Inferior parietal cortex (tissue), 1 donor: Measurements from ENCODE around the gene TRPM3.

ENCODE experiments used
- DNase-seq: peaks from one replicate; pipeline ENCODE4 v3.0.0-alpha.2; 2016; ENCODE audit errors: extremely low spot score

TRPM3 gene

DNA sequence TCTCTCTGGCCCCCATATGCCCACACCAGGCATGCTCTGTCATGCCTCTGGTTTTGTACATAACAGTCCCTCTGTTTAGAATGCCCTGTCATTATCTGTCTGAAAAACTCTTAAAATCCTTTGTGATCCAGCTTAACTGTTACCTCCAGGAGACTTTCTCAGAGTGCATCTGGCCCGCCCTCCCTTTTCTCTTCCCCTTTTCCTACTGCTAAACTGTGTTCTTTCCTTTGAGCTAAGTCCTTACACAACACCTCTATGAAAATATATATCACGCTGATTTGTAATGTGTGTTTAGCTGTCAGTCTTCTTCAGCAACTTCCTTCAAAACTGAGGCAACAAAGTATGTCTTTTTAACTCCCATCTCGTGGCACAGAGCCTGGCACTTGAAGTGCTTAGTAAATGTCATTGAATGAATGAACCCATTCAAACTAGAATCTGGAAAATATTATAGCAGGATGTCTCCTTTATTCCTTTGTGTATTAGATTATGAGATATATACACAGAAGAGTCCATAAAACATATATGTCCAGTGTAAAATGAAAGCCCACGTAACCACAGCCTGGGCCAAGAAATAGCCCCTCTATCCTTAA lies 540.7 kb downstream of the TRPM3 start:
- DNase-seq = no peak

DNA sequence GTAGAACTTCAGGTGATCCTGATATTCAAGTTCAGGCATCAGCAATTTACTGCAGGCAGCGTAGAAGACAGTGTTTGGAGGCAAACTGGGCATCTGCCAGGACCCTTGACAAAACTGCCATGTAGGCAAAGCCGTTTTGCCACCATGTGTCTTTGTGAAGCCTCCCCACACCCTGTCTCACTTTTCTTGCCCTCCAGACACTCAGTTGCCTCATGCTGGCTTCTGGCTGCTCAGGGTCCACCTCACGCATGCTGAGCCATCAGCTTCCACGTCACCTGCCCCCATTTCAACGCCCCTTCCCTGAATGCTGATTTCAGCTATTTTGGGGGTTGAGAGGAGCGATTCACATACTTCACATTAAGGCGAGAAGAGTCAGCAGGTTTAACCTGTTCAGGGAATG lies 541.7 kb downstream of the TRPM3 start:
- DNase-seq = no peak

DNA sequence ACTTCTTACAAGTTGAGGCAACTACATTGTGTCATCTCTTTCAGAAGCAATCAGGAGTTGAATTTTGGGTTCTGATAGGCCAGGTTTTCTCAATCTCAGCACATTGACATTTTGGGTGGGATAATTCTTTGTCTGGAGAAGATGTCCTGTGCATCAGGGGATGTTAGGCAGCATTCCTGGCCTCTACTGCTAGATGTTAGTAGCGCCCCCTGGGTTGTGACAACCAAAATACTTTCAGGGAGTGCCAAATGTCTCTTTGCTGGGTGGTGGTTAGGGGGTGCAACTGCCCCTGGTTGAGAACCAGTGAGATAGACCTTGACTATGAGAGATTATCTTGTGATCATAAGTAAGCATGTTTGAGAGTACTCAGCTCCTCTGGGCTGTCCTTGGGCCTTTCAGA lies 542.7 kb downstream of the TRPM3 start:
- no peak for DNase-seq

GRCh38 chr9:70577671-70578070 lies 543.8 kb downstream of the TRPM3 start:
- no peak for DNase-seq

DNA sequence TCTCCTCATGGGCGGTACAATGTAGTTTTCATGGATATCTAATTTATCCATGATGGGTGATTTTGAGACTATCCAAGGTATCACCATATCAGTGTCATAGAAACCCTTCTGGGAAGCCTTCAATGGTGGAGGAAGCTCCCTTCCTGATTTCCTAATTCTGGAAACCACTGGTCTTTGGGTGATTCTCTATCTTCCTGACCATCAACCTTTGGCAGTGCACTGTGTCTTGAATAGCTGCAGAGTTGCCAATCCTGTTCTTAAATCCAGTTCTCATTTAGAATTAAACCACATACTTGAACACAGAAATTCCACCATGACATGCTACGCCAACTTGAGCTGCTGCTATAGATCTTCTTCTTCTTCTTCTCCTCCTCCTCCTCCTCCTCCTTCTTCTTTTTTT lies 545.3 kb downstream of the TRPM3 start:
- DNase-seq = no peak

GRCh38 chr9:70574151-70574837 lies 547.1 kb downstream of the TRPM3 start:
- no peak for DNase-seq

- DNase-seq = no peak
Measured at GRCh38 chr9:70573308-70573707, 548.1 kb downstream of the TRPM3 start.

DNA sequence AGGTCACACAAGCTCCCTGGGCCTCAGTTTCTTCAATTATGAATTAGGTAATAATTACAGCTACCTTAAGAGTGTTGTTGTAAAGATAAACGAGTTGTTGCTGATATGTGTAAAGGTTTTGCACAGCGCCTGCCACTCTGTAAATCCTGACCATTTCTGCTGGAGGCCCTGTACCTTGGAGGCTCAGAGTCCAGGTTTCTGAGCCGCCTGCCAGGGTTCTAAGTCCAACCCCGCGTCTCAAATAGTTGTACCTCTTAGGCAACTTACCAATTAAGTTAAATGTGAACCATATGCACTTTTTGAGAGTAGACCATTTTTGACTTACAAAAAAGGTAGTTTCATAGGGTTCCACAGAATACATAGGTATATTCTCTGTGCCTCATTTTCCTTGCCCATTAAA lies 550.2 kb downstream of the TRPM3 start:
- no peak for DNase-seq

- no peak for DNase-seq
Measured at GRCh38 chr9:70569791-70570190, 551.6 kb downstream of the TRPM3 start.

- DNase-seq = no peak
Measured at GRCh38 chr9:70569070-70569772, 552.2 kb downstream of the TRPM3 start.

DNA sequence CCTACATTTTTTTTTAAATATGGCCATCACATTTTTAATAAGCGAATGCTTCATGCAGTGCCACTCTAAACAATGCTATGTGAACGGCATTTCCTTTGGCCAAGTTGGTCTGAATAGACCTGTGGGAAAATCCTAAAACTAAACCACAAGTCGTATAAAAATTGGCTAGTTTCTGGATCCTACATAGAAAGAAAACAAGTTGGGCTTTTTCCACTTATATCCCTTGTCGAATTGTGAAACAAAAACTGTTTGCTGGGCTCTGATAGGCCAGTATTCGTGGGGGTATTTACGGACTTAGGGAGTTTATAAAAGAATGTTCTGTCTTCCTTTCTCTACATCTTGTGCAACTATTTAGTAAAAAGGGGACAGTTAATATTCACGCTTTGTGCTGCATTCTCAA lies 553.9 kb downstream of the TRPM3 start:
- no peak for DNase-seq

- DNase-seq = no peak
Measured at GRCh38 chr9:70566751-70567150, 554.7 kb downstream of the TRPM3 start.

DNA sequence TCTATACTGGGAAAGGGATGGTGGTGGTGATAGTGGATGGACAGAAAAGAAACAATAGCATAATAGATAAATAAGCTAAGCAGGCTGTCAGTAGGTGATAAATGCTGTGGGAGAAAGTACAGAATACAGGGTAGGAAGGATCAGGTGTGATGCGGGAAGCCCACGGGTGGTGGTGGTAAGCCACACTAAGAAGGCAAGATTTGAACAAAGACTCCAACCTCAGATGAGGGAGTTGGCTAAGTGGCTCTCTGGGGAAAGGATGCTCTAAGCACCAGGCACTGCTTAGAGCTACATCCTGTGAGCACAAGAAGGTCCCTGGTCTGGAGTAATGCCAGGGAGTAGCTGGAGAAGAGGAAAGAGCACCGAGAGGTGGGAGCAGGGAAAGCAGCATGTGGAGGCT lies 555.4 kb downstream of the TRPM3 start:
- DNase-seq = no peak

- DNase-seq = no peak
Measured at GRCh38 chr9:70564468-70565335, 556.7 kb downstream of the TRPM3 start.

- no peak for DNase-seq
Measured at GRCh38 chr9:70563431-70564204, 557.8 kb downstream of the TRPM3 start.

GRCh38 chr9:70563010-70563409 lies 558.4 kb downstream of the TRPM3 start:
- no peak for DNase-seq

- no peak for DNase-seq
Measured at GRCh38 chr9:70561786-70562395, 559.5 kb downstream of the TRPM3 start.

GRCh38 chr9:70561111-70561510 lies 560.3 kb downstream of the TRPM3 start:
- DNase-seq = no peak

GRCh38 chr9:70559102-70559501 lies 562.3 kb downstream of the TRPM3 start:
- no peak for DNase-seq

DNA sequence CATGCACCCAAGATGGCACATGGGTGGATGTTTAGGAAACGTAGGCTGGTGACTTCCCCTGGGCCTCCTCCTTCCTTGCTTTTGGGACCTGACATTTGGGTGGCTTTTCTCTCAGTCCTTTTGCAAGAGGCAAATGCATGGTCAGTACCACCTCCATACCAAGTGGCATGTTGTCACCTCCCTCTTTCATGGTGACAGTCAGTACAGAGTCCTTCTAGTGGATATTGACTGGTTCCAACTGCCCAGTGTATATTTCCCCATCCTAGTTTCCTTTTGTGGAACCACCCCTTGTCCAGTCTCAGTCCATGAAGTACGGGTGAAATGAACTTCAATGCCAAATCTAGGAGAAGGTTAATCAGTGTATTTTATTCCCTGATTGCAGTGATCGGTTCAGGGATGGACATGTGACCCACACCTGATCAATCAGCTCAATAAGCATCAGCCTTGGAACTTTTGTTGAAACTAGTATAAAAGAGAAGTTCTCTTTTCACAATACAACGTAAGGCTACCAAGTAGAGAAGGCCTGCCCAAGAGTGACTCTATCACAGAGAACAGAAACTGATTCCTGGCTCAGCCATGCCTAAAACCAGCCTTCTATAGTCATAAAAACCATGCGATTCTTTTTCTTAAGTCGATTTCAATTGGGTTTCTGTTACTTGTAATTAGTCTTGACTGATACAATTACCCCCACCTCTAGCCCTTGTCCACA lies 563.6 kb downstream of the TRPM3 start:
- no peak for DNase-seq
